ENCODE measurements around the gene POLD1.

DNA sequence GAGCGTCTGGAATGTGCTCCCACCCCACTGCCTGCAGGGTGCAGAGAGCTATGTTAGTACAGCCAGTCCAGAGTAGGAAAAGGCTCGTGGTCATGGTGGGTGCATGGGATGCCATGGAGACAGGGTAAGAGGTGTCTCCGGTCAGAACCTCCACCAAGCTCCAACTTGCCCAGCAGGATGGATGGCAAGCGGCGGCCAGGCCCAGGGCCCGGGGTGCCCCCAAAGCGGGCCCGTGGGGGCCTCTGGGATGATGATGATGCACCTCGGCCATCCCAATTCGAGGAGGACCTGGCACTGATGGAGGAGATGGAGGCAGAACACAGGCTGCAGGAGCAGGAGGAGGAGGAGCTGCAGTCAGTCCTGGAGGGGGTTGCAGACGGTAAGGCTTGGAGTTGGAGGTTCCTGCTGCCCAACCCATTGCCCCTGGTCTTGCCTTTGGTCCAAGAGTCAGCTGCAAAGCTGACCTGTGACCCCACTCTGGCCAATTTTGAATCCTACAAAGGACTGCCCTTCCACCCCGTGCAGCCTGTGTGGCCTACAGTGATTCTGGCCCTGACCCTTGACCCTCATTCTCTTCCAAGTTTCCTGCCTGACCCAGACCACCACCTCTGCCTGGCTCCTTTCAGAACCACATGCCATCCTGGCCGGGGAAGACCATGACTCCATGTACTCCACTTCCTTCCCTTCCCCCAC, 14.7 kb downstream of the POLD1 start:
- no peak for TF ChIP-seq POLR2A (IDR thresholded peaks at IDR 0.05; ENCODE audit: low read depth, low read length)
- no peak for TF ChIP-seq FOS (IDR thresholded peaks at IDR 0.05; ENCODE audit: borderline replicate concordance, insufficient read depth, low read length)
- TF ChIP-seq, protein P1, sequence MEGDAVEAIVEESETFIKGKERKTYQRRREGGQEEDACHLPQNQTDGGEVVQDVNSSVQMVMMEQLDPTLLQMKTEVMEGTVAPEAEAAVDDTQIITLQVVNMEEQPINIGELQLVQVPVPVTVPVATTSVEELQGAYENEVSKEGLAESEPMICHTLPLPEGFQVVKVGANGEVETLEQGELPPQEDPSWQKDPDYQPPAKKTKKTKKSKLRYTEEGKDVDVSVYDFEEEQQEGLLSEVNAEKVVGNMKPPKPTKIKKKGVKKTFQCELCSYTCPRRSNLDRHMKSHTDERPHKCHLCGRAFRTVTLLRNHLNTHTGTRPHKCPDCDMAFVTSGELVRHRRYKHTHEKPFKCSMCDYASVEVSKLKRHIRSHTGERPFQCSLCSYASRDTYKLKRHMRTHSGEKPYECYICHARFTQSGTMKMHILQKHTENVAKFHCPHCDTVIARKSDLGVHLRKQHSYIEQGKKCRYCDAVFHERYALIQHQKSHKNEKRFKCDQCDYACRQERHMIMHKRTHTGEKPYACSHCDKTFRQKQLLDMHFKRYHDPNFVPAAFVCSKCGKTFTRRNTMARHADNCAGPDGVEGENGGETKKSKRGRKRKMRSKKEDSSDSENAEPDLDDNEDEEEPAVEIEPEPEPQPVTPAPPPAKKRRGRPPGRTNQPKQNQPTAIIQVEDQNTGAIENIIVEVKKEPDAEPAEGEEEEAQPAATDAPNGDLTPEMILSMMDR (IDR thresholded peaks at IDR 0.05; ENCODE audit: extremely low read depth in 1 of 2, insufficient read depth in 1 of 2, low read depth in 1 of 2, low read length in 2 of 2), result no peak
- TF ChIP-seq POLR2AphosphoS5 (IDR thresholded peaks at IDR 0.05; ENCODE audit: insufficient read depth, low read depth, low read length), result no peak
- no peak for TF ChIP-seq EZH2 (IDR thresholded peaks at IDR 0.05; ENCODE audit: borderline replicate concordance, low read depth, low read length, severe bottlenecking)
- no peak for TF ChIP-seq JUN (IDR thresholded peaks at IDR 0.05; ENCODE audit: borderline replicate concordance, insufficient read depth, insufficient read length, low read depth)
- TF ChIP-seq MYC (IDR thresholded peaks at IDR 0.05; ENCODE audit: low read depth, low read length), result no peak
- TF ChIP-seq, protein P2, sequence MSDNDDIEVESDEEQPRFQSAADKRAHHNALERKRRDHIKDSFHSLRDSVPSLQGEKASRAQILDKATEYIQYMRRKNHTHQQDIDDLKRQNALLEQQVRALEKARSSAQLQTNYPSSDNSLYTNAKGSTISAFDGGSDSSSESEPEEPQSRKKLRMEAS (IDR thresholded peaks at IDR 0.05; ENCODE audit: insufficient read depth, insufficient read length), result no peak
